ENCODE measurements around the gene EML4.

Gene EML4

GRCh38 chr2:42217914-42218313 is 48.8 kb downstream of the EML4 start:
- no peak overlapping the region for H3K27ac ChIP-seq
- no peak for DNase-seq (ENCODE audit: low read depth, low spot score)

DNA sequence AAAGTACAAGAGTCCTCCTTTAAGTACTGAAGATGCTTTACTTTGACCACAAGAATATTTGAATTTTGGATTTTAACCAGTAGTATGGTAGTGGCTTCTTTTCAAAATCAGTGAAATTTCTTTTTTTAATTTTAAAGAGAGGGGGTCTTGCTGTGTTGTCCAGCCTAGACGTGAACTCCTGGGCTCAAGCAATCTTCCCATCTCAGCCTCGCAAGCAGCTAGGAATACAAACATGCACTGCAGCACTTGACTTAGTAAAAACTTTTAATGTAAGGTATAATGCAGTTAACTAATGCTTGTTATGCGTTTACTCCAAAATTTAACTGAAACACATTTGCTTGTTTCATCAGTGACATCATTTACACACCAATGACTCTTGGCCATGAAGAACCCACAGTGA is 49.6 kb downstream of the EML4 start:
- H3K27ac ChIP-seq: no peak overlapping the region
- no peak for DNase-seq (ENCODE audit: low read depth, low spot score)

DNA sequence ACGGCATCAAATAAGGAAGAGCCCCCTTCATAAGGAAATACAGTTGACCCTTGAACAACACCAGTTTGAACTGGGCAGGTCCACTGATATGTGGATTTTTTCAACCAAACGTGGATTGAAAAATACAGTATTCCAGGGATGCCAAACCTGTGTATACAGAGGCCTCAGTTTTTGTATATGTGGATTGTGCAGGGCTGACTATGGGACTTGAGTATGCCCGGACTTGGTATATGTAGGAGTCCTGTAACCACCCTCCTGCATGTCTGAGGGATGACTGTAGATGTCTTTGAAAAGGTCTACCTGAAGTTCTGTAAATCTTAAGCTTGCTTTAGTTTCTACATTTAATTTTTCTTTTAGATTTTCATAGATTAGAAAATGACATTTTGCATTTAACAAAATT is 50.0 kb downstream of the EML4 start:
- H3K27ac ChIP-seq: no peak overlapping the region
- no peak for DNase-seq (ENCODE audit: low read depth, low spot score)

GRCh38 chr2:42220566-42220965 is 51.4 kb downstream of the EML4 start:
- no peak for DNase-seq (ENCODE audit: low read depth, low spot score)
- H3K27ac ChIP-seq: no peak overlapping the region

- DNase-seq (ENCODE audit: low read depth, low spot score): no peak
- H3K27ac ChIP-seq: no peak overlapping the region
These were observed 54.1 kb downstream of the EML4 start for GRCh38 chr2:42223067-42223854.

DNA sequence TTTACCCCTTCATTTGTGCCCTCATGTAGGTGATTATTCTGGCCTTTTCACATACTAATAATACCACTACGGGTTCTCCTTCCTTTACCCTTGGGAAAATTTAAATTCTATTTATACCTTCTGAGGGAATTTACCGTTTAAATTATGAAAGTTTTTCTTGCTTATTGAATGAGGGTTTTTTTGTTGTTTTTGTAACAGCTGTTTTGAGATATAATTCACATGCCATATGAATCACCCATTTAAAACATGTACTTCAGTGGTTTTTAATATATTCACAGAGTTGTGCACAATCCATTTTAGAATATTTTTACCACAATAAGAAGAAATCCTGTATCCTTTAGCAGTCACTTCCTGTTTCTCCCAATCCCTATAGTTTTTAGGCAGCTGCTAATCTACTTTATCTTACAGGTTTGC is 54.7 kb downstream of the EML4 start:
- H3K27ac ChIP-seq: no peak overlapping the region
- DNase-seq (ENCODE audit: low read depth, low spot score): no peak

GRCh38 chr2:42224422-42225067 is 55.4 kb downstream of the EML4 start:
- H3K27ac ChIP-seq: no peak overlapping the region
- DNase-seq (ENCODE audit: low read depth, low spot score): no peak

GRCh38 chr2:42225573-42225972 is 56.4 kb downstream of the EML4 start:
- no peak overlapping the region for H3K27ac ChIP-seq
- no peak for DNase-seq (ENCODE audit: low read depth, low spot score)

DNA sequence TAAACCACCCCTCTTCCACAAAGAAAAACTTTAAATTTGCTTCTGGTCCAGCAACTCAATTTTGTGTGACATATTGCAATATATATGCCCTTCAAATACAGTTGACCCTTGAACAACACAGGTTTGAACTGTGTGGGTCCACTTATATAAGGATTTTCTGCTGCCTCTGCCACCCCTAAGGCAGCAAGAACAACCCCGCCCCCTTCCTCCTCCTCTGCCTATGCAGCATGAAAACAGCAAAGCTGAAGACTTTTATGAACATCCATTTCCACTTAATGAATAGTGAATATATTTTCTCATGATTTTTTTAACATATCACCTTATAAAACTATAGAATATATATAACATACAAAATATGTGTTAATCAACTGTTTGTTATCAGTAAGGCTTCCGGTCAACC is 58.3 kb downstream of the EML4 start:
- no peak overlapping the region for H3K27ac ChIP-seq
- DNase-seq (ENCODE audit: low read depth, low spot score): no peak

DNA sequence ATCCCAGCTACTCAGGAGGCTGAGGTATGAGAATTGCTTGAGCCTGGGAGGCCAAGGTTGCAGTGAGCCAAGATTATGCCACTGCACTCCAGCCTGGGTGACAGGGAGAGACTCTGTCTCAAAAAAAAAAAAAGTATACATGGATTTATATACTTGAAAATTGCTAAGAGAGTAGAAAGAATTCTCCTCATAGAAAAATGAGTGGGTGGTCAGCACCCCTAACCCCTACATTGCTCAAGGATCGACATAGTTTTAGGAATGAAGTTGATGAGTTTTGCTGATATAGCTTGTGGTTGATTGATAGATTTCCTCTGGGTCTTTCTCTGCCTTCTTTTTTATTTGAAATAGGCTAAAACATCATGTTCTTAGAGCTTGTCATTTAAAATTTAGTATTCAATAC is 58.9 kb downstream of the EML4 start:
- H3K27ac ChIP-seq: no peak overlapping the region
- DNase-seq (ENCODE audit: low read depth, low spot score): no peak

- no peak overlapping the region for H3K27ac ChIP-seq
- DNase-seq (ENCODE audit: low read depth, low spot score): no peak
These were observed 60.8 kb downstream of the EML4 start for GRCh38 chr2:42229949-42230348.

- H3K27ac ChIP-seq: no peak overlapping the region
- DNase-seq (ENCODE audit: low read depth, low spot score): no peak
These were observed 61.7 kb downstream of the EML4 start for GRCh38 chr2:42230891-42231290.

DNA sequence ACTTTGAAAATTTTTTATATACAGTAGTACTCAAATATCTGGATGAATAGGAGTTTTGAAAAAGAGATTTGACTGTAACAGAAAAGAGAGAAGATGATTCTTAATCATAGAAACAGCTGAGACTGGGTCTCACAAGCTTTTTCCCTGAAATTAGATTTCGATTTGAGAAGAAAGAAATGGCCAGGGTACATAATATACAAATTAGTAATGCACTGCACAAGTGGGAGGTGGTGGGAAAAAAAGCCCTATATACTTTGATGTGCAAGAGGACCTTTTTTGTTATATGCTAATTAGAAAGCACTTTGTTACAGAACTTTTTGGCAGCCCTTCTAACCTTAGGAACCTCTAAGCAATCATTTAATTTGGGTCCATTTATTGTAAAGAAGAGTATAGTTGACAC is 62.9 kb downstream of the EML4 start:
- DNase-seq (ENCODE audit: low read depth, low spot score): no peak
- no peak overlapping the region for H3K27ac ChIP-seq

DNA sequence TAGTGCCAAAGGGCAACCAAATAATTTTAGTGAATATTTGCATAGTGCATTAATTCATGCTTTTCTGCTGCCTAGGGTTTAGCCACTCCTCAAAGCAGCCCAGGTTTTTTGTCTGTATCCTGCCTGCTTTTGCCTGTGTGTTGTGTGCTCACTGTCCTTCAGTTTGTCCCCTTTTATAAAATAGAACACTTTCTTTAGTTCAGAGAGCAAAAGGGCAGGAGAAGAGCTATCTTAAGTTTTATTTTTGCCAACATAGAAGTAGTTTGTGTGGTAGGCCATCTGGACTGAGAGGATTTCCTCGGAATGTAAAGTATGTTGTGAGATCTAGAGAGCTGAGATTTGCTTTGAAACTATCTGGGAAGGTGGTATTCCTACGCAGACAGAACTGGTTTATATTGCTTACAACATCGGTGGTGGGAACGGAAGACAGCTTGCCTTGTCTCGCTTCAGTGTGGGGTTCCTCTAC is 64.9 kb downstream of the EML4 start:
- DNase-seq (ENCODE audit: low read depth, low spot score): no peak
- no peak overlapping the region for H3K27ac ChIP-seq

GRCh38 chr2:42236911-42237310 is 67.8 kb downstream of the EML4 start:
- DNase-seq (ENCODE audit: low read depth, low spot score): no peak
- H3K27ac ChIP-seq: no peak overlapping the region

- H3K27ac ChIP-seq: no peak overlapping the region
- no peak for DNase-seq (ENCODE audit: low read depth, low spot score)
These were observed 69.6 kb downstream of the EML4 start for GRCh38 chr2:42238644-42239288.

DNA sequence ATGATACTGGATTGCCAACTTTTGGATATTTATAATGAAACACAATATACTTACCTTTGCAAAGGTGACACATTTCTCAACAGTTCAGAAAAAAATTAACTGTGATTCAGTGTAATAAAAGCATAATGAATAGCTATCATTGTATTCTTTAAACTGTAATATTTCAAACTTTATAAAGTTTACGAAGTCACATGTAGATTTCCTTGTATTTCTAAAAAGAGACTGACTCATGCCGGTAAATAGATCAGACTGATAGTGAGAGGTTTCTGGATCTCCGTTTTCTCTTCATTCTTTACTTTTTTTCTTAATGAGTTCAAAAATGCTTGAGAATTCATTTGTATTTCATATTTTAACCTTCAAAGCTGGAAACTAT is 70.1 kb downstream of the EML4 start:
- no peak for DNase-seq (ENCODE audit: low read depth, low spot score)
- H3K27ac ChIP-seq: no peak overlapping the region

- H3K27ac ChIP-seq: no peak overlapping the region
- no peak for DNase-seq (ENCODE audit: low read depth, low spot score)
These were observed 70.7 kb downstream of the EML4 start for GRCh38 chr2:42239811-42240210.

DNA sequence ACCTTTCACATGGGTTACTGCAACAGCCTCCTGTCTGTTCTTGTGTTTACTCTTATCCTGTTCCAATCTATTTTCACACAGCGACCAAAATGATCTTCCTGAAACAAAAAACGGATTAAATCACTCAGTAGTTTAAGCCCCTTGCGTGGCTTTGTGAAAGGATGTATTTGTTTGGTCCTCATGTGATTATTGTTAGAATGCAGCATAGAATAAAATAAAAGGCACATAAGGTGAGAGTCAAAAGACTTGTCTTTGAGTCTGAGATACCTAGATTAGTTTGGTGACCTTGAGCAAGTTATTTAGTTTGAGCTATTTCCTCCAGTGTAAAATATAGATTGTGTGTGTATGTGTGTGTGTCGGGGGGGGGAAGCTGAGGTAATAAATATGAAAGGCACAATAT is 72.4 kb downstream of the EML4 start:
- no peak overlapping the region for H3K27ac ChIP-seq
- no peak for DNase-seq (ENCODE audit: low read depth, low spot score)

DNA sequence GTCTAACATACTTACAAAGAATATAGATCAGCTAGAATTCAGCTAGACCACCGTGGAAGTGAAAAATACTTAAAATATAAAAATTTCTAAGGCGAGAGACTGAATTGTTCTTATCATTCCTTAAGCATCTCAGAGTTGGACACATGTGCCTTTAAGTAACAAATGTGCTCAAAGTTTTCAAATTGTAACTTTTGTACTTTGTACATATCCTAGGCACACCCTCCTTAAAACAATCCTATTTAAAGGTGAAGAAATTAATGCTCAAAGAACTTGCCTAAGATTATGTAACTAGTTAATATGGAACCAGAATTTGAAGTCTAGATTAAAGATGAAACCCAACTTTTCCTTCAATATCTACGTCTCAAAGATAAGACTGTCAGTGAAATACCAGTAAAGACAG is 74.1 kb downstream of the EML4 start:
- H3K27ac ChIP-seq: no peak overlapping the region
- DNase-seq (ENCODE audit: low read depth, low spot score): no peak

DNA sequence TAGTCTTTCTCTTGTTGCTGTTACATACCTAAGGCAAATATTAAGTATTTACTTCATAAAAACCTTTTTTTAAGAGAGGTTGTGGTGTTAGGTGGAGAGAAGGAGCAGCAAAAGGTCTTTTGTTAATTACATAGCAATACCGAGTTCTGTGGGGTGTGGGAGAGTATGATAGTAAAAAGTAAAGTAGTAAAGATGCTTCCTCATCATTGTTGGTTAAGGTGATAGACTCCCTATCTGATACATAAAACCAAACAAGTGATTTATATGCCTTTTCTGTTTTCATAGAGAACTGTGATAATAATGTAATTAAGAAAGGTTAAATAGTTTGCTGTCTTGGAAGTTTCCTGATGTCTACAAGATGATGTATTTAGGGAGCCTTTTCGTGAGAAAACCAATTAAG is 75.4 kb downstream of the EML4 start:
- DNase-seq (ENCODE audit: low read depth, low spot score): no peak
- no peak overlapping the region for H3K27ac ChIP-seq

DNA sequence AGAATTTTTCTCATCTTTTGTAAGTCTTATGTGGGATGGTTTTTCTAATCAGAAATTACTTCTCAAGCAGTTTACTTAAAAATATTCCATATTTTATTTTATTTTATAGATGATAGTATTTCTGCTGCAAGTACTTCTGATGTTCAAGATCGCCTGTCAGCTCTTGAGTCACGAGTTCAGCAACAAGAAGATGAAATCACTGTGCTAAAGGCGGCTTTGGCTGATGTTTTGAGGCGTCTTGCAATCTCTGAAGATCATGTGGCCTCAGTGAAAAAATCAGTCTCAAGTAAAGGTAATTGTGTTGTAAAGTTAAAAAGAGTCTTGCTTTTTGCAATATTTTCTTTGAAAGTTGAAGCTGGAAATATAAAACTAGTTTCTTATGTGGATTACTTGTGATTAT is 76.2 kb downstream of the EML4 start:
- H3K27ac ChIP-seq: no peak overlapping the region
- no peak for DNase-seq (ENCODE audit: low read depth, low spot score)

Data from epithelial cell of prostate (primary cell).